GM18511 (cell line): Measurements from ENCODE around the gene MRPL21.
"Not testable (repeated sequence)": the region's sequence is repeated elsewhere in the genome, so short reads cannot be mapped to it uniquely, and the experiment has no call there.

Source experiments
- ATAC-seq: cut with Tn5 transposase; IDR thresholded peaks from one replicate; pipeline ENCODE4 v1.9.1; 2021; ENCODE audit warnings: mild to moderate bottlenecking, moderate library complexity; ENCODE audit not compliant: unreplicated experiment

MRPL21 gene

GRCh38 chr11:68913188-68913587, 9.6 kb upstream of the MRPL21 start:
- ATAC-seq: no peak

- no peak for ATAC-seq
Observed at GRCh38 chr11:68912254-68912653, 8.6 kb upstream of the MRPL21 start.

- no peak for ATAC-seq
Observed at GRCh38 chr11:68911731-68912130, 8.1 kb upstream of the MRPL21 start.

GRCh38 chr11:68910965-68911364, 7.3 kb upstream of the MRPL21 start:
- ATAC-seq: no peak

GRCh38 chr11:68908273-68908672, 4.6 kb upstream of the MRPL21 start:
- ATAC-seq: no peak

- ATAC-seq: no peak
Observed at GRCh38 chr11:68905421-68906360, 2.1 kb upstream of the MRPL21 start.

GRCh38 chr11:68904248-68904847, 716 bp upstream of the MRPL21 start:
- ATAC-seq: peak; percentile 44

GRCh38 chr11:68900835-68901381, 2.7 kb downstream of the MRPL21 start:
- ATAC-seq: no peak

- no peak for ATAC-seq
Observed at GRCh38 chr11:68897441-68897840, 6.2 kb downstream of the MRPL21 start.

- ATAC-seq: no peak
Observed at GRCh38 chr11:68896171-68896959, 7.3 kb downstream of the MRPL21 start.

GRCh38 chr11:68893282-68893681, 10.3 kb downstream of the MRPL21 start:
- ATAC-seq: no peak

- ATAC-seq: no peak
Observed at GRCh38 chr11:68892576-68892975, 11.1 kb downstream of the MRPL21 start.

GRCh38 chr11:68891351-68891948, 12.2 kb downstream of the MRPL21 start:
- no peak for ATAC-seq

- no peak for ATAC-seq
Observed at GRCh38 chr11:68890490-68891231, 13.0 kb downstream of the MRPL21 start.

GRCh38 chr11:68889948-68890446, 13.6 kb downstream of the MRPL21 start:
- ATAC-seq: no peak

GRCh38 chr11:68884827-68885226, 18.8 kb downstream of the MRPL21 start:
- not testable (repeated sequence) for ATAC-seq

GRCh38 chr11:68882391-68882790, 21.2 kb downstream of the MRPL21 start:
- ATAC-seq: no peak

- ATAC-seq: no peak
Observed at GRCh38 chr11:68881320-68881719, 22.3 kb downstream of the MRPL21 start.

- no peak for ATAC-seq
Observed at GRCh38 chr11:68880851-68881250, 22.8 kb downstream of the MRPL21 start.

- ATAC-seq: no peak
Observed at GRCh38 chr11:68878022-68878421, 25.6 kb downstream of the MRPL21 start.
